Putamen (tissue), 1 donor: Measurements from ENCODE around the gene ACSL6.

Experiments used
- DNase-seq: peaks from one replicate; pipeline ENCODE4 v3.0.0-alpha.2; 2016; ENCODE audit warnings: low spot score

Gene ACSL6

GRCh38 chr5:132011622-132012343, at the start of gene ACSL6:
Gene ACSL6 (minus strand): TSS chr5:132011658. CDS start chr5:132011553, 105 bp downstream.
- DNase-seq = no peak

- DNase-seq = no peak
These were observed 49.2 kb upstream of the ACSL6 start, which contains the start of gene IL3 for GRCh38 chr5:132060501-132061161. Gene IL3 (plus strand): TSS chr5:132060655. CDS start chr5:132060707, 52 bp downstream.

GRCh38 chr5:132059696-132060500, 48.4 kb upstream of the ACSL6 start:
- DNase-seq = no peak

GRCh38 chr5:132059043-132059695, 47.7 kb upstream of the ACSL6 start:
- no peak for DNase-seq

- DNase-seq = no peak
These were observed 47.2 kb upstream of the ACSL6 start for GRCh38 chr5:132058646-132059042.

- no peak for DNase-seq
These were observed 46.2 kb upstream of the ACSL6 start for GRCh38 chr5:132057498-132058255.

- DNase-seq = no peak
These were observed 45.4 kb upstream of the ACSL6 start for GRCh38 chr5:132056610-132057497.

GRCh38 chr5:132055808-132056609, 44.6 kb upstream of the ACSL6 start:
- no peak for DNase-seq

- no peak for DNase-seq
These were observed 44.0 kb upstream of the ACSL6 start for GRCh38 chr5:132055441-132055807.

GRCh38 chr5:132054697-132055440, 43.4 kb upstream of the ACSL6 start:
- no peak for DNase-seq

- no peak for DNase-seq
These were observed 42.7 kb upstream of the ACSL6 start for GRCh38 chr5:132054031-132054696.

- no peak for DNase-seq
These were observed 42.0 kb upstream of the ACSL6 start for GRCh38 chr5:132053483-132053882.

- no peak for DNase-seq
These were observed 41.1 kb upstream of the ACSL6 start for GRCh38 chr5:132052520-132052919.

- no peak for DNase-seq
These were observed 39.4 kb upstream of the ACSL6 start for GRCh38 chr5:132050661-132051552.

- peak; percentile 21 for DNase-seq
These were observed 38.7 kb upstream of the ACSL6 start for GRCh38 chr5:132050136-132050535.

GRCh38 chr5:132049559-132049958, 38.1 kb upstream of the ACSL6 start:
- DNase-seq = no peak

- DNase-seq = no peak
These were observed 37.6 kb upstream of the ACSL6 start for GRCh38 chr5:132049093-132049492.
